NCI-H526 treated with DMSO at 0.1 percent for 48 hours (cell line): ENCODE measurements around the gene ST7.

ENCODE experiments used
- DNase-seq: peaks from one replicate; lab custom pipeline; 2025; lab: John Stamatoyannopoulos, UW

The ST7 gene

DNA sequence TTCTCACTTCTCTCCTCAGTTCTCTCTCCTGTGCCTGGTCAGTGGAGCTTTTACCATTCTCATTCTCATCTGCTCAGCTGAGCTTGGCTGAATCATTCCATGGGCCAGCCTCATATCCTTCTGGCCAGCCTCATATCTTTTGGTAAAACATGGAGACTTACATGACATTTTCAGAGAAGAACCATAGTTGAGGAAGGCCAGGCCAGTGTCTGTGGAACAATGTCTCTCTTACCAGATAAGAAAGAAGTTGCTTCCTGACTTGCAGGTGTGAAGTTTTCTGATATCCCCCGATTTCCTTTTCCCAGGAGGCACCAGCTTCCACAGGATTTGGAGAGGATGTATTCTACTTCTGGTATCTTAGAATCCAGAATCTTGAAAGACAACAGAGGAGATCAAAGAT lies 24.7 kb downstream of the ST7 start:
- no peak for DNase-seq

GRCh38 chr7:116979430-116979829 lies 26.1 kb downstream of the ST7 start:
- no peak for DNase-seq

GRCh38 chr7:116980354-116980753 lies 27.1 kb downstream of the ST7 start:
- DNase-seq: no peak

GRCh38 chr7:116981939-116982338 lies 28.6 kb downstream of the ST7 start:
- DNase-seq: no peak

DNA sequence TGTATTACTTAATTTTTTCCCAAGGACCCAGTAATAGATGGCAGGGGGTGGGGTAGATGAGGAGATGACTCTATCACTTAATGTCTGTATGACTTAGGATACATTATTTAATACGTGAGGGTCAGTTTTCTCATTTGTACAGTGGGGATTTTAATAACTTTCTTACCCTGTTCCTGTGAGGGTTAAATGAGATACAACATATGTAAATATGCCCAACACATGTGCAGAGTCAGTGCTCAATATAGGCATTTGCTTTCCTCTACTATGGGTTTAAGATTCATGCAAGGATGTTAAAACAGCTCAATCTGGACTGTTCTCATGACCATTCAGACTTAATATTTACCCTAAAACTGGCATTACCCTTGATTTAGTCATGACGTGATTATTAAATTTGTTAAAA lies 31.2 kb downstream of the ST7 start:
- no peak for DNase-seq

- DNase-seq: peak; percentile 50
Observed at GRCh38 chr7:116984917-116985316, 31.6 kb downstream of the ST7 start.

DNA sequence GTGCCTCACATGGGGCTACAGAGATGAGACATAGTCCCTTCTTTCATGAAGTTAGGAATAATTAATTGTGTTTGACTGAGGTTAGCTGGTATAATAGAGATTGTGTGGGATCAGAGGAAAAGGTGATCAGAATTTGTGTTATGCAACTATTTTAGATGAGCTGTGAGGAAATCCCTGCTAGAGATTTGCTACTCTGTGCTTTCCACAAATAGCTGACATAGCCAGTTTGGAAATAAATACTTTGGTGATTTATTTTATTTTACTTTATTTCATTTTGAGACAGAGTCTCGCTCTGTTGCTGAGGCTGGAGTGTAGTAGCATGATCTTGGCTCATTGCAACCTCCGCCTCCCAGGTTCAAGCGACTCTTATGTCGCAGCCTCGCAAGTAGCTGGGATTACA lies 32.3 kb downstream of the ST7 start:
- no peak for DNase-seq

DNA sequence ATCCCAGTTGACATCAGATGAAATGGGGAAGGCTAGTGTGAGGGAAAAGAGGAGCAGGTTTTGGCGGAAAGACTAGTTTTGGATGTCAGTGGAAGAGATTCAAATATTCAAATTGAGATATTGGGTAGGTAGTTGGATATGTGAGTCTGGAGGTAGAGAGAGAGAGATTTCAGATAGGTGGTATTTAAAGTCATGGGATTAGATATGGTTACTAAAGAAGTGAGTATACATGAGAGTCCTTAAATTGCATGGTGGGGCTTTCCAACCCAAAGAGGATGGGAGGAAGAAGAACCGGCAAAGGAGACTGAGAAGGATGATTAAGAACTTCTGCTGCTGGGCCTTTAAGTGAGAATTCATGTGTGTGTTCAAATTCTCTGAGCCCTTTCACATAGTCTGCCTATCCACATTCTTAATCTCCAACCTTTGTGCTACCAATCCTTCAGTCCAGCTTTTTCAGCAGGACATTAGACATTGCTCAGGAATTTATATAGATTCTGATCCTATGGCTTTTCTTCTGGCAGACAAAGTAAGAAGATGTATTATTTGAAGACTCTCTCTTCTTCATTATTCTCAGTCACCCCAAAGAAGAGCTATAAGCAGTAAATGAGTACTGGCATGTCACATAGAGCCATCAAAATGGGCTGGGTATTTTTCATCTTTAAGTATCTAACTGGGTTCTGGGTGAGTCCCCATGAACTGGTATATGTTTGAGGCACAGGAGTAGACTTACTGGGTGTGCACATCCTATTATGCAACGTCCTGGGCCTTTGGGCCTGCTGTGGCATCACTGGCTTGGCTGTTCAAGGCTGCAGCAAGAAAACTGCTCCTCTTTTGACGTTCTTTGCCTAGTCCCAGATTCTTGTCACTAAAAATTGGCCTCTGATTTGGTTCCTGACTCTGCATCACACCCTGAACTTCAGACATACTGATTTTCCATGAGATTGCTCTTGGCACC lies 33.6 kb downstream of the ST7 start:
- DNase-seq: no peak

DNA sequence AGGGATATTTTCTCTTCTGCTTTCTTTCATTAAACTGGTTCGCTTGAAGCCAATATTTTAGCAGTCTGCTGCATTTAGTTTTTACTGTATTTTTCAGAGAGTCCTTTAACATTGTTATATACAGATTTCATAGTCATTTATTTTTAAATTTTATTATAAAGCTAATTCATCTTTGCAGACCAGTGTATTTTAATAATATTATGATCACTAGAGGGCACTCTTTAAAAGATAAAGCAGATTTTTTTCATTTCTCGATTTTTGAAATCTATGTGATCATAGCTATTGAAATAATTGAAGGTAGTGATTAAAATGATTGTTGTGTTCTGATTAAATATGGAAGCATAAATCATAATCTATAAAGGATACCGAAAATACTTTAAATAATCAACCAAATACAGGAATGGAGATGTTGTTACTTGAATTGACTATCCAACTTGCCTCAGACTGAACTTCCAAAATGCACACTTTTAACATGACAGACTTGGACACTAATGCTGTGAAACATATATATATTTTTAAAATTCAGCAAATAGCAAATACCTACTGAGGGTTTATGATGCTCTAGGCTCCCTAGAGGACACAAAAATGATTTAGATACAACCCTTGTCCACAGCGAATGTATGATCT lies 35.2 kb downstream of the ST7 start:
- no peak for DNase-seq

DNA sequence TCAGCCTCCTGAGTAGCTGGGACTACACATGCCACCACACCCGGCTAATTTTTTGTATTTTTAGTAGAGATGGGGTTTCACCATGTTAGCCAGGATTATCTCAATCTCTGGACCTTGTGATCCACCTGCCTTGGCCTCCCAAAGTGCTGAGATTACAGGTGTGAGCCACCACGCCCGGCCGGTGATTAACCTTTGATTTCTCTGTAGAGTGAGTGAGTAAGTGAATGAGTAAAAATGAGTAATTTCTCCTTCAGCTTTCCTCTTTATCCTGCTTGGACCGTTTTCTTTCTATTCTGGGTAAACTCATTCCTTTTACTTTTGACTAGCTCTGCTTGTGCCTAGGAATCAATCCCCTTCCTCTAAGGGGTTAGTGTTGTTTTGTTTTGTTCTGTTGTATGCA lies 36.8 kb downstream of the ST7 start:
- no peak for DNase-seq

DNA sequence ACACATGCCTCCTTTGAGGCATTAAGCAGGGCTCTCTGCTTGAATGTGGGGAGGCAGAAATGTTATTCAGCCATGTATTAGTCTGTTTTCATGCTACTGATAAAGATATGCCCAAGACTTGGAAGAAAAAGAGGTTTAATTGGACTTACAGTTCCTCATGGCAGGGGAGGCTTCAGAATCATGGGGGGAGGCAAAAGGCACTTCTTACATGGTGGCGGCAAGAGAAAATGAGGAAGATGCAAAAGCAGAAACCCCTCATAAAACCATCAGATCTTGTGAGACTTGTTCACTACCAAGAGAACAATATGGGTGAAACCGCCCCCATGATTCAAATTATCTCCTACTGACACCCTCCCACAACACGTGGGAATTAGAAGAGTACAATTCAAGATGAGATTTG lies 37.9 kb downstream of the ST7 start:
- DNase-seq: no peak

DNA sequence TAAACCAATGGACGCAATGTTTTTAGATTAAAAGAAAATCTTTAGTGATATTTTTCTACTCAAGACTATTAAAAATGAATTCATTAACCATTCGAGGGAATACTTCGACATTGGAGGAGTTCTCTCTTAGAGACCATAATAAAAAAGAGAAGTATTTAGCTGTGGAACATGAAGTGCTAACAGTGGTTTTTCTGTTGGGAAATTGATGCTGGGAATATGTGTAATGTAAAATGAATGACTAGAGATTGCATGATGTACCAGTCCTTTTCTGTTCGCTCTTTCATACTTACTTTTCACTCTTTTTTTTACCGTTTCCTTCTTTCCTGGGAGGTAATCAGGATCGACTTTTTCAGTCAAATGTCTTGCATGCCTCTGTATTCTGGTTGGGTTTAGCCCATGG lies 41.3 kb downstream of the ST7 start:
- no peak for DNase-seq

DNA sequence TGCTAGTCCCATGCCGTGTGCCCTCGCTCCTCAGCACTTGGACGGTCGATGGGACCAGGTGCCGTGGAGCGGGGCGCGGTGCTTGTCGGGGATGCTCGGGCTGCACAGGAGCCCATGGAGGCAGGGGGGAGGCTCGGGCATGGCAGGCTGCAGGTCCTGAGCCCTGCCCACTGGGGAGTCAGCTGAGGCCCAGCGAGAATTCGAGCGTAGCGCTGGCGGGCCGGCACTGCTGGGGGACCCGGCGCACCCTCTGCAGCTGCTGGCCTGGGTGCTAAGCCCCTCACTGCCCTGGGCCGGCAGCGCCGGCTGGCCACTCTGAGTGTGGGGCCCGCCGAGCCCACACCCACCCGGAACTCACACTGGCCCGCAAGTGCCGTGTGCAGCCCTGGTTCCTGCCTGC lies 44.7 kb downstream of the ST7 start:
- no peak for DNase-seq

- no peak for DNase-seq
Observed at GRCh38 chr7:116998567-116999175, 45.4 kb downstream of the ST7 start.

- DNase-seq: no peak
Observed at GRCh38 chr7:116999311-116999710, 46.0 kb downstream of the ST7 start.

- no peak for DNase-seq
Observed at GRCh38 chr7:117001283-117001682, 48.0 kb downstream of the ST7 start.

DNA sequence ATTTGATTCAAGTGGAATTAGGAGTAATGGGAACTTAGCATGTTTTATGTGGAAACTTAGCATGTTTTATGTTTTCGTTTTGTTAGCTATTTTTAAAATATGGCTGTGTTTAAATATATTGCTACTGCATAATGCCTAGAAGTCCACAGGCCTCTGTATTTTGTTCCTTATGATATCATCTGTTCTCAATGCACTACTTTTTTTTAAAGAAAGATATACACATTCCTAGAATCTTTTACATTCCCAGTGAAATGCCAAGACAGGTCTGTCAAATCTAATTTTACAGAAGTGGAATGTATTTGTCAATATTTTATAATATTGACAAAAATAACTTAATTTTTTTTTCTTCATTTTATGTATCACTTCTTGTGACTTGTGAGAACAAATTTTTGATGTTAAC lies 51.6 kb downstream of the ST7 start:
- DNase-seq: no peak

DNA sequence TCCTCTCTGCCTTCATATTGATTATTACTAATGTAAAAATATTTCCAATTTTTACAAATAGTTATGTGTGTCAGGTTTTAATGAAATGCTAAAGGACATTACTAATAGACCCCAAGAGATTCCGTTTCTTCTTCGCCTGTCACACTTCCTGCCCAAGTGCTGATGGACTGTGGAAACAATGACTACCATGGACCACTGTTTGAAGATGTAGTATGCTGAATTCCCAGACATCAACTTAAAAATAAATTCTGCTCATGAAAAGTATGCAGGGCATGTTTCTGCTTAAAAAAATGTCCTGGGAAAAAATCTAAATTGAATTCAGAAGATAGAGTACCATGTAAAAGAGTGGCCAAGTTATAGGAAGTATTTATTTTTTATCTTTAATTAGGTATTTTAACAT lies 52.1 kb downstream of the ST7 start:
- DNase-seq: no peak

DNA sequence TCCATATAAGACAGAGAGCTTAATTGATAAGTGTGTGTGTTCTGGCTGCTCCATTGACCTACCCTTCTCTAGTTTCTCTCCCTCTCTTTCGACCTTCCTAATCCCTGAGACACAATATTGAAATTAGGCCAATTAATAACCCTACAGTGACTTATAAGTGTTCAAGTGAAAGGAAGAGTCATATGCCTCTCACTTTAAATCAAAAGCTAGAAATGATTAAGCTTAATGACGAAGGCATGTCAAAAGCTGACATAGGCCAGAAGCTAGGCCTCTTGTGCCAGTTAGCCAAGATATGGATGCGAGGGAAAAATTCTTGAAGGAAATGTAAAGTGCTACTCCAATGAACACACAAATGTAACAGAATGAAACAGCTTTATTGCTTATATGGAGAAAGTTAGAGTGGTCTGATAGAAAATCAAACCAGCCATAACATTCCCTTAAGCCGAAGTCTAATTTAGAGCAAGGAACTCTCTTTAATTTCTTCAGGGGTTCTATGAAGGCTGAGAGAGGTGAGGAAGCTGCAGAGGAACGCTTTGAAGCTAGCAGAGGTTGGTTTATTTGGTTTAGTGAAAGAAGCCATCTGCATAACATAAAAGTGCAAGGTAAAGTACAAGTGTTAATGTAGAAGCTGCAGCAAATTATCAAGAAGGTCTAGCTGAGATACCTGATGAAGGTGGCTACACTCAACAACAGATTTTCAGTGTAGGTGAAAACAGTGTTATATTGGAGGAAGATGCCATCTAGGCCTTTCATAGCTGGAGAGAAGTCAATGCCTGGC lies 53.8 kb downstream of the ST7 start:
- DNase-seq: no peak

GRCh38 chr7:117008118-117008885 lies 55.0 kb downstream of the ST7 start:
- no peak for DNase-seq

- DNase-seq: no peak
Observed at GRCh38 chr7:117008886-117009531, 55.7 kb downstream of the ST7 start.
